ENCODE results near the gene KLF13.

The KLF13 gene

GRCh38 chr15:31308185-31308639, 18.4 kb upstream of the KLF13 start:
- H3K27ac ChIP-seq (replicated peaks), result no peak overlapping the region
- no peaks in the 10 kb centered on the region for H3K27me3 ChIP-seq (ENCODE audit: insufficient read depth, poor library complexity, severe bottlenecking)

GRCh38 chr15:31309893-31310606, 16.6 kb upstream of the KLF13 start:
- Histone ChIP-seq H3K4me3 (replicated peaks; ENCODE audit: insufficient read depth, low read length) (no peak overlapping the region), H3K27ac (replicated peaks) (no peak overlapping the region), H3K27me3 (ENCODE audit: insufficient read depth, poor library complexity, severe bottlenecking) (no peaks in the 10 kb centered on the region)
- no peak for DNase-seq (ENCODE audit: low read depth in 1 of 2, low spot score in 1 of 2)
- TF ChIP-seq GABPA (IDR thresholded peaks at IDR 0.05; ENCODE audit: low read depth), result no peak
- TF ChIP-seq CTCF (IDR thresholded peaks at IDR 0.05; ENCODE audit: insufficient read depth, low read length), result no peak
- TF ChIP-seq SPI1 (IDR thresholded peaks at IDR 0.05; ENCODE audit: borderline replicate concordance, low read depth), result no peak
- TF ChIP-seq REST (IDR thresholded peaks at IDR 0.05; ENCODE audit: insufficient replicate concordance, low read depth), result no peak
- TF ChIP-seq POLR2AphosphoS5 (IDR thresholded peaks at IDR 0.05; ENCODE audit: low read depth), result no peak

More at GRCh38 chr15:31308185-31308639, 18.4 kb upstream of the KLF13 start:
- no peak for TF ChIP-seq GABPA (IDR thresholded peaks at IDR 0.05; ENCODE audit: low read depth)
- no peak for TF ChIP-seq REST (IDR thresholded peaks at IDR 0.05; ENCODE audit: insufficient replicate concordance, low read depth)
- TF ChIP-seq SPI1 (IDR thresholded peaks at IDR 0.05; ENCODE audit: borderline replicate concordance, low read depth), result no peak
- no peak for TF ChIP-seq POLR2AphosphoS5 (IDR thresholded peaks at IDR 0.05; ENCODE audit: low read depth)
- TF ChIP-seq CTCF (IDR thresholded peaks at IDR 0.05; ENCODE audit: insufficient read depth, low read length), result no peak
- no peak for DNase-seq (ENCODE audit: low read depth in 1 of 2, low spot score in 1 of 2)
- H3K4me3 ChIP-seq (replicated peaks; ENCODE audit: insufficient read depth, low read length), result no peak overlapping the region

GRCh38 chr15:31311735-31312619, 14.7 kb upstream of the KLF13 start:
- Histone ChIP-seq H3K27me3 (ENCODE audit: insufficient read depth, poor library complexity, severe bottlenecking) (no peaks in the 10 kb centered on the region), H3K27ac (replicated peaks) (no peak overlapping the region), H3K4me3 (replicated peaks; ENCODE audit: insufficient read depth, low read length) (no peak overlapping the region)
- TF ChIP-seq SPI1 (IDR thresholded peaks at IDR 0.05; ENCODE audit: borderline replicate concordance, low read depth) (no peak), GABPA (IDR thresholded peaks at IDR 0.05; ENCODE audit: low read depth) (no peak), REST (IDR thresholded peaks at IDR 0.05; ENCODE audit: insufficient replicate concordance, low read depth) (no peak), POLR2AphosphoS5 (IDR thresholded peaks at IDR 0.05; ENCODE audit: low read depth) (no peak), CTCF (IDR thresholded peaks at IDR 0.05; ENCODE audit: insufficient read depth, low read length) (no peak)
- no peak for DNase-seq (ENCODE audit: low read depth in 1 of 2, low spot score in 1 of 2)

Measured in HL-60 (cell line).